ENCODE measurements around the gene SLC6A13.

Gene SLC6A13

GRCh38 chr12:175250-175649 lies 87.4 kb downstream of the SLC6A13 start:
- no peak for TF ChIP-seq CTCF (IDR thresholded peaks at IDR 0.05; ENCODE audit: insufficient read depth, low read length, poor library complexity, severe bottlenecking)
- DNase-seq (ENCODE audit: extremely low read depth, insufficient read length): no peak

GRCh38 chr12:174596-174995 lies 88.0 kb downstream of the SLC6A13 start:
- Histone ChIP-seq H3K27me3 (replicated peaks; ENCODE audit: control insufficient read depth, insufficient read depth, low read length) (no peaks in the 10 kb centered on the region; the same call in none of the 2 replicates), H3K4me3 (replicated peaks; ENCODE audit: low read depth, low read length) (no peak overlapping the region), H3K36me3 (ENCODE audit: control insufficient read depth, insufficient read depth, low read length) (no peaks in the 10 kb centered on the region)
- no peak for DNase-seq (ENCODE audit: extremely low read depth, insufficient read length)
- TF ChIP-seq CTCF (IDR thresholded peaks at IDR 0.05; ENCODE audit: insufficient read depth, low read length, poor library complexity, severe bottlenecking): no peak

More at GRCh38 chr12:175250-175649, 87.4 kb downstream of the SLC6A13 start:
- Histone ChIP-seq H3K36me3 (ENCODE audit: control insufficient read depth, insufficient read depth, low read length) (no peaks in the 10 kb centered on the region), H3K4me3 (replicated peaks; ENCODE audit: low read depth, low read length) (no peak overlapping the region), H3K27me3 (replicated peaks; ENCODE audit: control insufficient read depth, insufficient read depth, low read length) (no peaks in the 10 kb centered on the region; the same call in none of the 2 replicates)

- TF ChIP-seq CTCF (IDR thresholded peaks at IDR 0.05; ENCODE audit: insufficient read depth, low read length, poor library complexity, severe bottlenecking): no peak
- no peaks in the 10 kb centered on the region for H3K36me3 ChIP-seq (ENCODE audit: control insufficient read depth, insufficient read depth, low read length)
- no peaks in the 10 kb centered on the region; the same call in none of the 2 replicates for H3K27me3 ChIP-seq (replicated peaks; ENCODE audit: control insufficient read depth, insufficient read depth, low read length)
- H3K4me3 ChIP-seq (replicated peaks; ENCODE audit: low read depth, low read length): no peak overlapping the region
- DNase-seq (ENCODE audit: extremely low read depth, insufficient read length): no peak
Observed at GRCh38 chr12:174124-174523, 88.5 kb downstream of the SLC6A13 start.

- no peak overlapping the region for H3K4me3 ChIP-seq (replicated peaks; ENCODE audit: low read depth, low read length)
- no peak for TF ChIP-seq CTCF (IDR thresholded peaks at IDR 0.05; ENCODE audit: insufficient read depth, low read length, poor library complexity, severe bottlenecking)
Observed at GRCh38 chr12:172732-173161, 89.9 kb downstream of the SLC6A13 start.

GRCh38 chr12:171743-172676 lies 90.6 kb downstream of the SLC6A13 start:
- no peak for DNase-seq (ENCODE audit: extremely low read depth, insufficient read length)
- no peak for TF ChIP-seq CTCF (IDR thresholded peaks at IDR 0.05; ENCODE audit: insufficient read depth, low read length, poor library complexity, severe bottlenecking)

More at GRCh38 chr12:172732-173161, 89.9 kb downstream of the SLC6A13 start:
- Histone ChIP-seq H3K36me3 (ENCODE audit: control insufficient read depth, insufficient read depth, low read length) (no peaks in the 10 kb centered on the region), H3K27me3 (replicated peaks; ENCODE audit: control insufficient read depth, insufficient read depth, low read length) (no peaks in the 10 kb centered on the region; the same call in none of the 2 replicates)
- DNase-seq (ENCODE audit: extremely low read depth, insufficient read length): no peak

More at GRCh38 chr12:171743-172676, 90.6 kb downstream of the SLC6A13 start:
- H3K27me3 ChIP-seq (replicated peaks; ENCODE audit: control insufficient read depth, insufficient read depth, low read length): no peaks in the 10 kb centered on the region; the same call in none of the 2 replicates
- H3K4me3 ChIP-seq (replicated peaks; ENCODE audit: low read depth, low read length): no peak overlapping the region
- H3K36me3 ChIP-seq (ENCODE audit: control insufficient read depth, insufficient read depth, low read length): no peaks in the 10 kb centered on the region

Measured in GM06990 (cell line).